ENCODE measurements around the gene RNF151.

Gene RNF151

DNA sequence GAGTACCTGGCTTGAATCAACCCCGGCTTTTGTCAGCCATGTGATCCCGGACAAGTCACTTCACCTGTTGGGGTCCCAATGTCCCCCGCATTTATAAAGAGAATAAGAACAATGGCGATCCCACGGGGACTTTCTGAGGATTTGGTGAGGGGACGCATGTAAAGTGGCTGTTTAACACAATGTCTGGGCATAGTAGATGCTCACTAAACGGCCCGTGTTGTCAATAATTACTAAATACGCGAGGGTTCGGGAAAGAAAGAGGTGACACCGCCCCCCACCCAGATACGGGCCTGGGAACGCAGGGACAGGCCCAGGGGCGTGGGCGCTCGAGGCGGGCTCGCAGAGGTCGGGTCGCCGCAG, 24.9 kb downstream of the RNF151 start:
- no peak overlapping the region for H3K4me3 ChIP-seq (ENCODE audit: insufficient read depth, low read length, poor library complexity, severe bottlenecking)
- no peaks in the 10 kb centered on the region for H3K9me3 ChIP-seq (ENCODE audit: insufficient read depth, low read length)
- H3K9ac ChIP-seq (ENCODE audit: low read length): no peak overlapping the region
- H2AFZ ChIP-seq (ENCODE audit: low read depth, low read length, severe bottlenecking): no peak overlapping the region
- H4K20me1 ChIP-seq (ENCODE audit: low read depth, low read length): no peaks in the 10 kb centered on the region
- H3F3A ChIP-seq (ENCODE audit: insufficient read depth): peaks cover 10% of the 10 kb centered on the region
- H3K79me2 ChIP-seq (ENCODE audit: insufficient read depth, low read length): no peaks in the 10 kb centered on the region
- no peak overlapping the region for H3K27ac ChIP-seq (ENCODE audit: low read depth, low read length)
- H3K9me2 ChIP-seq (replicated peaks; ENCODE audit: insufficient read depth, low read length): no peaks in the 10 kb centered on the region
- H3K4me2 ChIP-seq (ENCODE audit: low read depth, low read length, poor library complexity, severe bottlenecking): peak overlapping the region; percentile 40
- TF ChIP-seq, protein P1, sequence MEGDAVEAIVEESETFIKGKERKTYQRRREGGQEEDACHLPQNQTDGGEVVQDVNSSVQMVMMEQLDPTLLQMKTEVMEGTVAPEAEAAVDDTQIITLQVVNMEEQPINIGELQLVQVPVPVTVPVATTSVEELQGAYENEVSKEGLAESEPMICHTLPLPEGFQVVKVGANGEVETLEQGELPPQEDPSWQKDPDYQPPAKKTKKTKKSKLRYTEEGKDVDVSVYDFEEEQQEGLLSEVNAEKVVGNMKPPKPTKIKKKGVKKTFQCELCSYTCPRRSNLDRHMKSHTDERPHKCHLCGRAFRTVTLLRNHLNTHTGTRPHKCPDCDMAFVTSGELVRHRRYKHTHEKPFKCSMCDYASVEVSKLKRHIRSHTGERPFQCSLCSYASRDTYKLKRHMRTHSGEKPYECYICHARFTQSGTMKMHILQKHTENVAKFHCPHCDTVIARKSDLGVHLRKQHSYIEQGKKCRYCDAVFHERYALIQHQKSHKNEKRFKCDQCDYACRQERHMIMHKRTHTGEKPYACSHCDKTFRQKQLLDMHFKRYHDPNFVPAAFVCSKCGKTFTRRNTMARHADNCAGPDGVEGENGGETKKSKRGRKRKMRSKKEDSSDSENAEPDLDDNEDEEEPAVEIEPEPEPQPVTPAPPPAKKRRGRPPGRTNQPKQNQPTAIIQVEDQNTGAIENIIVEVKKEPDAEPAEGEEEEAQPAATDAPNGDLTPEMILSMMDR (IDR thresholded peaks at IDR 0.05; ENCODE audit: insufficient read depth, low read length, poor library complexity, severe bottlenecking): no peak
- no peaks in the 10 kb centered on the region for H3K27me3 ChIP-seq (ENCODE audit: low read length)
- no peaks in the 10 kb centered on the region for H3K36me3 ChIP-seq (ENCODE audit: low read length)

DNA sequence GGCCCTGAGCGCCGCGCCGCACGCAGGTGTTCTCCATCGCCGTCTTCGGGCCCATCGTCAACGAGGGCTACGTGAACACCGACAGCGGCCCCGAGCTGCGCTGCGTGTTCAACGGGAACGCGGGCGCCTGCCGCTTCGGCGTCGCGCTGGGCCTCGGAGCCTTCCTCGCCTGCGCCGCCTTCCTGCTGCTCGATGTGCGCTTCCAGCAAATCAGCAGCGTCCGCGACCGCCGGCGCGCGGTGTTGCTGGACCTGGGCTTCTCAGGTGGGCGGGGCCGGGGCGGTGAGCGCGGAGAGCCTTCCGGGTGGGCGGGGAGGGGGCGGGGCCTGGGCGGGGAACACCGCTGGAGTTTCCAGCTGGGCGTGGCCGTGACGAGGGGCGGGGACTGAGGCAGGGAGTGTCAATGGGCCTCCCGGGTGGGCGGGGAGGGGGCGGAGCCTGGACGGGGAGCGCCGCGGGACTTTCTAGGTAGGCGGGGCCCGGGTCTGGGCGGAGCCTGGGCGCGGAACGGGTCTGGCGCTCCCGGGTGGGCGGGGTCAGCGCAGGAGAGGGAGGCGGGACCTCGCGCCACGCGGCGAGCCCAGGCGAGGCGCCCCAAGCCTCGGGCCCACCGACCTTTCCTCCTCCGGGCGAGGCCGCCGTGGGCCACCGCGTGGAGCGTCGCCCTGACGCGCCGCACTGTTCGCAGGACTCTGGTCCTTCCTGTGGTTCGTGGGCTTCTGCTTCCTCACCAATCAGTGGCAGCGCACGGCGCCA, 25.5 kb downstream of the RNF151 start:
- Histone ChIP-seq H2AFZ (ENCODE audit: low read depth, low read length, severe bottlenecking) (no peak overlapping the region), H3F3A (ENCODE audit: insufficient read depth) (peaks cover 13% of the 10 kb centered on the region), H3K9ac (ENCODE audit: low read length) (no peak overlapping the region), H3K9me2 (replicated peaks; ENCODE audit: insufficient read depth, low read length) (no peaks in the 10 kb centered on the region), H3K4me3 (ENCODE audit: insufficient read depth, low read length, poor library complexity, severe bottlenecking) (no peak overlapping the region), H3K79me2 (ENCODE audit: insufficient read depth, low read length) (no peaks in the 10 kb centered on the region), H3K4me2 (ENCODE audit: low read depth, low read length, poor library complexity, severe bottlenecking) (no peak overlapping the region), H3K9me3 (ENCODE audit: insufficient read depth, low read length) (no peaks in the 10 kb centered on the region), H3K27ac (ENCODE audit: low read depth, low read length) (no peak overlapping the region), H4K20me1 (ENCODE audit: low read depth, low read length) (no peaks in the 10 kb centered on the region), H3K27me3 (ENCODE audit: low read length) (no peaks in the 10 kb centered on the region), H3K36me3 (ENCODE audit: low read length) (no peaks in the 10 kb centered on the region)
- TF ChIP-seq, protein P1 (IDR thresholded peaks at IDR 0.05; ENCODE audit: insufficient read depth, low read length, poor library complexity, severe bottlenecking): no peak
- TF ChIP-seq EZH2phosphoT487 (conservative IDR thresholded peaks at IDR 0.05; ENCODE audit: low read length): no peak

DNA sequence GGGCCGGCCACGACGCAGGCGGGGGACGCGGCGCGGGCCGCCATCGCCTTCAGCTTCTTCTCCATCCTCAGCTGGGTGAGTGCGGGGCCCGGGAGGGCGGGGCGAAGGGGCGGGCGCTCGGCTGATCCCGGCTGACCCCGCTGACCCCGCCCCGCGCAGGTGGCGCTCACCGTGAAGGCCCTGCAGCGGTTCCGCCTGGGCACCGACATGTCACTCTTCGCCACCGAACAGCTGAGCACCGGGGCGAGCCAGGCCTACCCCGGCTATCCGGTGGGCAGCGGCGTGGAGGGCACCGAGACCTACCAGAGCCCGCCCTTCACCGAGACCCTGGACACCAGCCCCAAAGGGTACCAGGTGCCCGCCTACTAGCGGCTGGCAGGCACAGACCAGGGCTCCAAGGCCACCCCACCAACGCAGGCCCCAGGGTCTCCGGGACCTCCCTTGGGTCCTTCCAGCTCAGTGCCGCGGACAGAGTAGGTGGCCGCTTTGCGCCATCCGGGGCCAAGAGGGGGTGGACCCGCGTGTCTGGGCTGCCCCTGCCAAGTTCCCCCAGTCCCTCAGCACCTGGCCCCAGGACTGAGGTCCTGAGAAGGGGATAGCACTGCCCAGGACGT, 26.2 kb downstream of the RNF151 start:
- Histone ChIP-seq H3K9ac (ENCODE audit: low read length) (no peak overlapping the region), H3K36me3 (ENCODE audit: low read length) (no peaks in the 10 kb centered on the region), H4K20me1 (ENCODE audit: low read depth, low read length) (no peaks in the 10 kb centered on the region), H3K27me3 (ENCODE audit: low read length) (no peaks in the 10 kb centered on the region), H3K9me2 (replicated peaks; ENCODE audit: insufficient read depth, low read length) (no peaks in the 10 kb centered on the region), H3K79me2 (ENCODE audit: insufficient read depth, low read length) (no peaks in the 10 kb centered on the region), H2AFZ (ENCODE audit: low read depth, low read length, severe bottlenecking) (no peak overlapping the region), H3K4me2 (ENCODE audit: low read depth, low read length, poor library complexity, severe bottlenecking) (no peak overlapping the region), H3F3A (ENCODE audit: insufficient read depth) (peaks cover 13% of the 10 kb centered on the region), H3K27ac (ENCODE audit: low read depth, low read length) (no peak overlapping the region), H3K9me3 (ENCODE audit: insufficient read depth, low read length) (no peaks in the 10 kb centered on the region), H3K4me3 (ENCODE audit: insufficient read depth, low read length, poor library complexity, severe bottlenecking) (no peak overlapping the region)
- TF ChIP-seq EZH2phosphoT487 (conservative IDR thresholded peaks at IDR 0.05; ENCODE audit: low read length): no peak
- TF ChIP-seq, protein P1 (IDR thresholded peaks at IDR 0.05; ENCODE audit: insufficient read depth, low read length, poor library complexity, severe bottlenecking): no peak

Measured in SU-DHL-6 (cell line).